HG03025 (cell line): ENCODE measurements around the gene HNRNPL.

ENCODE experiments used
- ATAC-seq: cut with Tn5 transposase; IDR thresholded peaks from one replicate; pipeline ENCODE4 v1.9.1; 2021; ENCODE audit warnings: mild to moderate bottlenecking, moderate library complexity; ENCODE audit not compliant: unreplicated experiment, low FRiP score

The HNRNPL gene

GRCh38 chr19:38848299-38849146, 1.3 kb downstream of the HNRNPL start:
- ATAC-seq: no peak

GRCh38 chr19:38846097-38846496, 3.7 kb downstream of the HNRNPL start:
- no peak for ATAC-seq

GRCh38 chr19:38845374-38846024, 4.3 kb downstream of the HNRNPL start:
- ATAC-seq: no peak

- ATAC-seq: no peak
Measured at GRCh38 chr19:38844093-38844686, 5.6 kb downstream of the HNRNPL start.

- ATAC-seq: no peak
Measured at GRCh38 chr19:38843175-38843758, 6.5 kb downstream of the HNRNPL start.

GRCh38 chr19:38842439-38843174, 7.2 kb downstream of the HNRNPL start:
- no peak for ATAC-seq

GRCh38 chr19:38841787-38842438, 7.9 kb downstream of the HNRNPL start:
- ATAC-seq: no peak

- no peak for ATAC-seq
Measured at GRCh38 chr19:38841180-38841766, 8.5 kb downstream of the HNRNPL start.

- no peak for ATAC-seq
Measured at GRCh38 chr19:38840583-38840968, 9.2 kb downstream of the HNRNPL start.

- no peak for ATAC-seq
Measured at GRCh38 chr19:38839816-38840582, 9.8 kb downstream of the HNRNPL start.

- no peak for ATAC-seq
Measured at GRCh38 chr19:38838986-38839761, 10.6 kb downstream of the HNRNPL start.

- ATAC-seq: no peak
Measured at GRCh38 chr19:38838208-38838985, 11.4 kb downstream of the HNRNPL start.

GRCh38 chr19:38837656-38838121, 12.1 kb downstream of the HNRNPL start:
- ATAC-seq: no peak

- ATAC-seq: no peak
Measured at GRCh38 chr19:38836983-38837626, 12.7 kb downstream of the HNRNPL start.

GRCh38 chr19:38836159-38836982, 13.4 kb downstream of the HNRNPL start:
- ATAC-seq: no peak

- ATAC-seq: no peak
Measured at GRCh38 chr19:38834590-38834989, 15.2 kb downstream of the HNRNPL start.
